ENCODE measurements around the gene TM7SF2.
A peak's percentile ranks its signal among the peaks of the same experiment; 100 is the strongest.

TM7SF2 gene

GRCh38 chr11:65089621-65090020 is 22.1 kb upstream of the TM7SF2 start:
- no peak for DNase-seq (ENCODE audit: low read depth in 4 of 4, low spot score in 1 of 4)

GRCh38 chr11:65090628-65091027 is 21.0 kb upstream of the TM7SF2 start:
- no peak for DNase-seq (ENCODE audit: low read depth in 4 of 4, low spot score in 1 of 4)

- DNase-seq (ENCODE audit: low read depth in 4 of 4, low spot score in 1 of 4), result no peak
Observed at GRCh38 chr11:65095427-65095826, 16.2 kb upstream of the TM7SF2 start.

- DNase-seq (ENCODE audit: low read depth in 4 of 4, low spot score in 1 of 4), result peak; percentile 61 to 77 (median 74)
Observed at GRCh38 chr11:65095974-65096806, 15.5 kb upstream of the TM7SF2 start, which contains the start of gene VPS51. TSS of gene VPS51 (plus strand) at chr11:65096214. CDS start at chr11:65096251, 37 bp downstream.

- DNase-seq (ENCODE audit: low read depth in 4 of 4, low spot score in 1 of 4), result no peak
Observed at GRCh38 chr11:65096926-65097325, 14.7 kb upstream of the TM7SF2 start.

DNA sequence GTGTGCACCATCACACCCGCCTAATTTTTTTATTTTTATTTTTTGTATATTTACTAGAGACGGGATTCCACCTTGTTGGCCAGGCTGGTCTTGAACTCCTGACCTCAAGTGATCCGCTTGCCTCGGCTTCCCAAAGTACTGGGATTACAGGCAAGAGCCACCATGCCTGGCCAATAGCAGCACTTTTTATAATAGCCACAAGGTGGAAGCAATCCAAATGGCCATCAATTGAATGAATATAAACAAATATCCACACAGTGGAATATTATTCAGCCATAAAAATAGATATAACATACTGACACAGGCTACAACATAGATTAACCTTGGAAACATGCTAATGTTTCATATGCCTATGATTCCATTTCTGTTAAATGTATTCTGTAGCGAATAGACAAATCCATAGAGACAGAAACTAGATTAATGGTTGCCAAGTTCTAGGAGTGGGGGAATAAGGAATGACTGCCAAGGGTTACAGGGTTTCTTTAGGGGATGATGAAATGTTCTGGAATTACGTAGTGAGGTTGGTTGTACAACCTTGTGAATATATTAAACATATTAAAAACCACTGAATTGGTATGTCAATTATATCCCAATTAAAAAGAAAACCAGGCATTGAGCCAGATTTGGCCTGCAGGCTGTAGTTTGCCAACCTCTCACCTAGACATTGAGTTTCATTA is 10.9 kb upstream of the TM7SF2 start:
- no peak for DNase-seq (ENCODE audit: low read depth in 4 of 4, low spot score in 1 of 4)

DNA sequence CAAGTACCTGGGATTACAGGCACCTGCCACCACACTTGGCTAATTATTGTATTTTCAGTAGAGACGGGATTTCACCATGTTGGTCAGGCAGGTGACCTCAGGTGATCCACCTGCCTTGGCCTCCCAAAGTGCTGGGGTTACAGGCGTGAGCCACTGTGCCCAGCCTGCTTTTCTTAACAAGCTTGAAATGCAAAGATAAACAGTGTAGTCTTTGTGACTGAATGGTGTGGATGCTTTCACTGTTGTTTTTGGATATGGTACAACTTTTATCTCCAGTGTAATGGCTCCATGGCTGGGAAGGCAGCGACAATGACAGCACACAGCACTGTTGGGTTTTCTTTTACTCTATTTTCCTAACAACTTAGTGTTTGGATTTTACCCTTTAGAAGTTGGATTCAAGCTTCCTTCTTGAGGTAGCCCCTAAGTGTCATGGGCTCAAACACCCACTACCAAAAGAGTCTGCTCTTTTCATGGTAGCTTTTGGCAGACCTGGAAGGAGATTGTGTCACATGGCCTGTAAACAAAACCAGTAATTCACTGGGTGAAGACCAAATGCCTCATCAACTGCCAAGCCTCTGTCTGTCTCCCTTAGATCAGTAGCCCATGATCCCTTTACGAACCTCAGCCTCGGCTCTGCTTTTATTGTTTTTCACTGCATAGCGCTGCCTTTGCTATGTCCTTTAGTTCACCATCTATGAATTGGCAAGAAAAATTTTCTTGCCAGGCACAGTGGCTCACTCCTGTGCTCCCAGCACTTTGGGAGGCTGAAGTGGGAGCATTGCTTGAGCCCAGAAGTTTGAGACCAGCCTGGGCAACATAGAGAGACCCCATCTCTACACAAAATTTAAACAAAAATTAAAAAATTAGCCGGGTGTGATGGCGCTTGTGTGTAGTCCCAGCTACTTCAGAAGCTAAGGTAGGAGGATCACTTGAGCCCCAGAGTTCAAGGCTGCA is 9.3 kb upstream of the TM7SF2 start:
- DNase-seq (ENCODE audit: low read depth in 4 of 4, low spot score in 1 of 4), result no peak

DNA sequence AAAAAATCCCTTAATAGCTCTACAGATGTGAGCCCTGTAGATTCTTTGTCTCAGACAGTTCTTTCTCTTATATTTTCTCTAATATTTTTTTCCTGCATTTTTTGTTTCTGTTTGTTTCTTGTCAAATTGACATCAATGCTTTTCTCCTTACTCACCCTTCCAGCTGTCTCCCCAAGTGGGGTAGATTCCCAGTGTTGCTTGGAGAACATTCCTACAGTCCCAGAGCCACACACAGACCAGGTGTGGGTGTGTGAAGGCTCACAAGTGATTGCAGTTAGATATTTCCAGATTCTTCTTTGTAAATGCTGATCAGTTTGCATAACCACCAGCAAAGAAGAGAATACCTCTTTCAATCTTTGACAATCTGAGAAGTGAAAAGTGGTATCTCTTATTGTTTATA is 8.2 kb upstream of the TM7SF2 start:
- DNase-seq (ENCODE audit: low read depth in 4 of 4, low spot score in 1 of 4), result no peak

DNA sequence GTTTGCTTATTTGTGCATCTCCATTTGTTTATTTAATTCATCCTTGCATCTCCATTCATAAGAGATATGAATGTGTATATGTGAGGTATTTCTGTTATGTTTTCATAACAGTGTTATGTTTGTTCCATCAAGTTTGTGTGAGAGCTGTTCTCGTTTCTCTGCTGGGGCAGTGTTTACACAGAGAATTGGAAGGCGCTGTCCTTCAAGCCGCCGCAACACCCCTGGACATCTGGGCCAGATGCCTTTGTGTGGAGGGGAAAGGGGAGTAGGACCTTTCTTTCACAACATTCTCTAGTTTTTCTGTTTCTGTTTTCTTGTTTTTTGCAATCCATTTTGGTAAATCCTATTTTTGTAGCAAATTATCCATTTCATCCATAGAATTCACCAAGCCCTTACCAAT is 7.0 kb upstream of the TM7SF2 start:
- no peak for DNase-seq (ENCODE audit: low read depth in 4 of 4, low spot score in 1 of 4)

- no peak for DNase-seq (ENCODE audit: low read depth in 4 of 4, low spot score in 1 of 4)
Observed at GRCh38 chr11:65107078-65107477, 4.6 kb upstream of the TM7SF2 start.

- no peak for DNase-seq (ENCODE audit: low read depth in 4 of 4, low spot score in 1 of 4)
Observed at GRCh38 chr11:65107751-65108468, 3.8 kb upstream of the TM7SF2 start.

- DNase-seq (ENCODE audit: low read depth in 4 of 4, low spot score in 1 of 4), result no peak
Observed at GRCh38 chr11:65108469-65109123, 3.1 kb upstream of the TM7SF2 start.

DNA sequence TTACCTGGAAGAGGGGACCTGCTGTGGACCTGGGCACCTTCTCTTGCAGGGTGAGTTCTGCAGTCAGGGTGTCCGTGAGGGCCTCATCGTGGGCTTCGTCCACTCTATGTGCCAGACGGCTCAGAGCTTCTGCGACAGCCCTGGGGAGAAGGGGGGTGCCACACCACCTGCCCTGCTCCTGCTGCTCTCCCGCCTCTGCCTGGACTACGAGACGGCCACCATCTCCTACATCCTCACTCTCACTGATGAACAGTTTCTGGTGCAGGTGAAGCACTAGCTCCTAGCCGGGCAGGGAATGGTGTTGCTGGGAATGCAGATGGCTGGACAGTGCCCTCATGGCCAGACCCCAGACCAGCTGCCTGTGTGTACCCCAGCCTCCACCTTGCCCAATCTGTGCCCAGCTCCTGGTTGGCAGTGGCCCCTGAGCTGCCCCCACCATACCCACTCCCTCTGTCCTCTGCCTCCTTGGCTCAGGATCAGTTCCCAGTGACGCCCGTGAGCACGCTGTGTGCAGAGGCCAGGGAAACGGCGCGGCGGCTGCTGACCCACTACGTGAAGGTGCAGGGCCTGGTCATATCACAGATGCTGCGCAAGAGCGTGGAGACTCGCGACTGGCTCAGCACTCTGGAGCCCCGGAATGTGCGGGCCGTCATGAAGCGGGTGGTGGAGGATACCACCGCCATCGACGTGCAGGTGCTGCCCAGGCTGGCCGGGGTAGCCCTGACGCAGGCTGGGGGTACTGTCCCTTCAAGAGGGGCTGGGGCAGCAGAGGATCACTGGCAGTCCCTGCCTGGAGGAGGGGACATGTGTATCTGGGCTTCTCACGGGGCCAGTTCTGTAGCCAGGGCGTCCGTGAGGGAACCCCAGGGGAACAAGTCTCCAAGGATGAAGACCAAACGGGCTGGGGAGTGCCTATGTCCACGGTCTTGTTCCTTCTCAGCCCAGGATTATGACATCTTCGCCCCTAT is 2.2 kb upstream of the TM7SF2 start:
- DNase-seq (ENCODE audit: low read depth in 4 of 4, low spot score in 1 of 4), result no peak

DNA sequence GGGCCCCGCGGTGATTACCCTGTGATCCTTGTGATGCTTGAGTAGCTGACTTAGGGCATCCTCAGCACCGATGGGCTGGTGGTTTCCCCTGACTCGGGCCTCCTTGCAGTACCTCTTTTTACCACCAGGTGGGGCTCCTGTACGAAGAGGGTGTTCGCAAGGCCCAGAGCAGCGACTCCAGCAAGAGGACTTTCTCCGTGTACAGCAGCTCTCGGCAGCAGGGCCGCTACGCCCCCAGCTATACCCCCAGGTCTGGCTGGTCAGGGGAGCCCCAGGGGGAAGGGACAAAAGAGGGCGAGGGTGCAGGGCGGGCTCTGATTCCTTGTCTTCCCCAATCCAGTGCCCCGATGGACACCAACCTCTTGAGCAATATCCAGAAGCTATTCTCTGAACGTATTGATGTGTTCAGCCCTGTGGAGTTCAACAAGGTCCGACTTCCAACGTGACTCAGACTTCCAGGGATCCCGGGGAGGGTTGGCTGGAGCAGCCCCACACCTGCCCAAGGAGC is 1.3 kb upstream of the TM7SF2 start:
- peak; percentile 90 to 99 (median 96) for DNase-seq (ENCODE audit: low read depth in 4 of 4, low spot score in 1 of 4)

GRCh38 chr11:65111159-65111743 is 421 bp upstream of the TM7SF2 start:
- no peak for DNase-seq (ENCODE audit: low read depth in 4 of 4, low spot score in 1 of 4)

DNA sequence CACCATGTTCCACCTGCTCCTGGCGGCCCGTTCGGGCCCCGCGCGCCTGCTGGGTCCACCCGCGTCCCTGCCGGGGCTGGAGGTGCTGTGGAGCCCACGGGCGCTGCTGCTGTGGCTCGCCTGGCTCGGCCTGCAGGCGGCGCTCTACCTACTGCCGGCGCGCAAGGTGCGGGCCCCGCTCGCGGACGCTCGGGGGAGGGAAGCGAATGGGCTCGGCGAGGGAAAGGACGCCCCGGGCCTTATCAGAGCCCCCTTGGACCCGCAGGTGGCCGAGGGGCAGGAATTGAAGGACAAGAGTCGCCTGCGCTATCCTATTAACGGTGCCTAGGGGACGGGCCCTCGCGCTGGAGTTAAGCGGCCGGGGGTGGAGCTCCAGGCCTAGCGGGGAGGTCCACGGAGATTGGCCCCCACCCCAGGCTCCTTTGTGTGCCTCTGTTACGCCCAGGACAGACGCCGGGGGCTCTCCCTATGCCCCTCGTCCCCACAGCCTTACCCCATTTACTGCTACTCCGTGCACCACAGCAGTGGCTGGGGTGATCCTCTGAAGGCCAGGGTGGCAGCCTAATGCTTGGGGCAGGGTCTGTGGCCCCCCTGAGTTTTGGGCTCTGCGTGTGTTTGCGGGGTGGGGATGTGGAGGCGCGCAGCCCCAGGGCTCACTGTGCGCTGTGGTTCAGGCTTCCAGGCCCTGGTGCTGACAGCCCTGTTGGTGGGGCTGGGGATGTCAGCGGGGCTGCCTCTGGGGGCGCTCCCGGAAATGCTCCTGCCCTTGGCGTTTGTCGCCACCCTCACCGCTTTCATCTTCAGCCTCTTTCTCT is 1.1 kb downstream of the TM7SF2 start:
- peak in 2 of 4 experiments; percentile 54 to 67 for DNase-seq (ENCODE audit: low read depth in 4 of 4, low spot score in 1 of 4)

GRCh38 chr11:65113361-65113756 is 1.7 kb downstream of the TM7SF2 start:
- no peak for DNase-seq (ENCODE audit: low read depth in 4 of 4, low spot score in 1 of 4)

DNA sequence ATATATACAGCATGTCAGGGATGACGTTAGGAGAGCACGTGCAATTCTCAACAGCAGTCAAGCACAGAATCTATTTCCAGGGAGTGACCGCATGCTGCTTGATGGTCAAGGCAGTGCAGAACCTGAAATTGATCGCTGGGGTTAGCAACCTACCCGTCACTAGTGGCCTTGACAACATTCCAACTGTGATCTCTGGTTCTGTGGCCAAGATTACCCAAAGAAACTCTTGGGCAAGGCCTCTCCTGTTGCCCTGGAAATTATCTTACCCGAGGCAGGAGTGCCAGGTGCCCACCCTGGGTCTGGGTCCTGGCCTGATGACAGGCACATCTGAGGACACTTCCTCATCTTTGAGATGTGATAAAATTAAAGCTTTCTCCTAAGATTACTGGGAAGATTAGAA is 2.2 kb downstream of the TM7SF2 start:
- DNase-seq (ENCODE audit: low read depth in 4 of 4, low spot score in 1 of 4), result no peak

Measured in stimulated activated CD4-positive, alpha-beta T cell treated with anti-CD3 and anti-CD28 coated beads, Interleukin-1b, Interleukin-23, amount 100 ng/mL, for 24 hours (primary cell).